ENCODE data around the gene MRPL20.

Gene MRPL20

GRCh38 chr1:1360506-1361169, 46.5 kb downstream of the MRPL20 start:
- H4K12ac ChIP-seq (ENCODE audit: low read depth, low read length) = no peak overlapping the region
- H3K27ac ChIP-seq (ENCODE audit: low read depth, low read length) = peak overlapping the region; percentile 97
- H2BK120ac ChIP-seq (ENCODE audit: insufficient read depth, low read length, poor library complexity) = peak overlapping the region; percentile 69
- H2AK5ac ChIP-seq (ENCODE audit: low read length) = peak overlapping the region; percentile 45
- peaks cover 24% of the 10 kb centered on the region for H3K79me2 ChIP-seq (ENCODE audit: control insufficient read depth, insufficient read depth, low read length, poor library complexity)
- no peaks in the 10 kb centered on the region for H3K9me3 ChIP-seq (ENCODE audit: insufficient read depth, low read depth, low read length)
- H3K27me3 ChIP-seq (ENCODE audit: insufficient read depth, low read length) = no peaks in the 10 kb centered on the region
- peak overlapping the region; percentile 8 for H4K8ac ChIP-seq (ENCODE audit: low read depth, low read length)
- H3K9ac ChIP-seq (ENCODE audit: low read length) = no peak overlapping the region
- peak overlapping the region; percentile 74 for H3K14ac ChIP-seq (ENCODE audit: low read length)
- H3K79me1 ChIP-seq (ENCODE audit: low read length) = peaks cover 46% of the 10 kb centered on the region
- peak overlapping the region; percentile 24 for H2BK5ac ChIP-seq (ENCODE audit: low read depth, low read length, poor library complexity)
- H2AFZ ChIP-seq (ENCODE audit: insufficient read depth, low read length, poor library complexity) = no peak overlapping the region
- peak overlapping the region; percentile 18 for H3K4me3 ChIP-seq (ENCODE audit: low read depth, low read length)
- H4K91ac ChIP-seq (ENCODE audit: low read depth, low read length) = peak overlapping the region; percentile 71
- H3K36me3 ChIP-seq (ENCODE audit: control insufficient read depth in 1 of 2, insufficient read depth in 2 of 2, low read length in 2 of 2) = no peaks in the 10 kb centered on the region
- H3K4me1 ChIP-seq (ENCODE audit: control insufficient read depth in 1 of 2, insufficient read depth in 2 of 2, low read length in 2 of 2) = peaks cover 29 to 34% of the 10 kb centered on the region in 2 experiments
- peak overlapping the region; percentile 24 for H3K18ac ChIP-seq (ENCODE audit: low read length)
- peak overlapping the region; percentile 12 for H3K4me2 ChIP-seq (ENCODE audit: low read length)
- no peak overlapping the region for H3K23ac ChIP-seq (ENCODE audit: low read length)
- peak; percentile 91 to 93 for DNase-seq
- H3K4ac ChIP-seq (ENCODE audit: low read depth, low read length) = peak overlapping the region; percentile 3
- no CpG with 5 or more reads among the region's 20 CpGs for WGBS (ENCODE audit: extremely low coverage, insufficient coverage, insufficient read length)
- H2BK12ac ChIP-seq (ENCODE audit: low read length) = peak overlapping the region; percentile 53

- Histone ChIP-seq H3K4me1 (ENCODE audit: control insufficient read depth in 1 of 2, insufficient read depth in 2 of 2, low read length in 2 of 2) (peaks cover 30 to 37% of the 10 kb centered on the region in 2 experiments), H2AFZ (ENCODE audit: insufficient read depth, low read length, poor library complexity) (peak overlapping the region; percentile 14), H3K9ac (ENCODE audit: low read length) (peak overlapping the region; percentile 30), H2BK5ac (ENCODE audit: low read depth, low read length, poor library complexity) (peak overlapping the region; percentile 84), H3K4me3 (ENCODE audit: low read depth, low read length) (no peak overlapping the region), H2BK120ac (ENCODE audit: insufficient read depth, low read length, poor library complexity) (peak overlapping the region; percentile 99), H3K79me1 (ENCODE audit: low read length) (peaks cover 48% of the 10 kb centered on the region), H2BK12ac (ENCODE audit: low read length) (peak overlapping the region; percentile 95), H3K4ac (ENCODE audit: low read depth, low read length) (peak overlapping the region; percentile 59), H3K27me3 (ENCODE audit: insufficient read depth, low read length) (peaks cover under 1% of the 10 kb centered on the region), H3K27ac (ENCODE audit: low read depth, low read length) (peak overlapping the region; percentile 97), H3K18ac (ENCODE audit: low read length) (peak overlapping the region; percentile 86), H3K9me3 (ENCODE audit: insufficient read depth, low read depth, low read length) (no peaks in the 10 kb centered on the region), H3K23ac (ENCODE audit: low read length) (no peak overlapping the region), H3K79me2 (ENCODE audit: control insufficient read depth, insufficient read depth, low read length, poor library complexity) (peaks cover 24% of the 10 kb centered on the region), H3K36me3 (ENCODE audit: control insufficient read depth in 1 of 2, insufficient read depth in 2 of 2, low read length in 2 of 2) (peaks cover under 1 to 2% of the 10 kb centered on the region in 2 experiments), H4K8ac (ENCODE audit: low read depth, low read length) (peak overlapping the region; percentile 88), H3K14ac (ENCODE audit: low read length) (peak overlapping the region; percentile 94), H4K91ac (ENCODE audit: low read depth, low read length) (peak overlapping the region; percentile 91), H3K4me2 (ENCODE audit: low read length) (peak overlapping the region; percentile 49), H4K12ac (ENCODE audit: low read depth, low read length) (peak overlapping the region; percentile 85), H2AK5ac (ENCODE audit: low read length) (peak overlapping the region; percentile 77)
- no CpG with 5 or more reads among the region's 28 CpGs for WGBS (ENCODE audit: extremely low coverage, insufficient coverage, insufficient read length)
- DNase-seq = peak in 1 of 2 donors; percentile 79
Measured at GRCh38 chr1:1359664-1360468, 47.2 kb downstream of the MRPL20 start.

GRCh38 chr1:1359308-1359663, 47.8 kb downstream of the MRPL20 start:
- no CpG with 5 or more reads among the region's 6 CpGs for WGBS (ENCODE audit: extremely low coverage, insufficient coverage, insufficient read length)
- H3K27me3 ChIP-seq (ENCODE audit: insufficient read depth, low read length) = peaks cover 6% of the 10 kb centered on the region
- peak overlapping the region; percentile 94 for H3K14ac ChIP-seq (ENCODE audit: low read length)
- peaks cover 7 to 8% of the 10 kb centered on the region in 2 experiments for H3K36me3 ChIP-seq (ENCODE audit: control insufficient read depth in 1 of 2, insufficient read depth in 2 of 2, low read length in 2 of 2)
- H4K8ac ChIP-seq (ENCODE audit: low read depth, low read length) = peak overlapping the region; percentile 88
- peak overlapping the region; percentile 49 for H3K4me2 ChIP-seq (ENCODE audit: low read length)
- H3K4ac ChIP-seq (ENCODE audit: low read depth, low read length) = peak overlapping the region; percentile 85
- H3K9me3 ChIP-seq (ENCODE audit: insufficient read depth, low read depth, low read length) = no peaks in the 10 kb centered on the region
- H2AK5ac ChIP-seq (ENCODE audit: low read length) = peak overlapping the region; percentile 85
- H2BK120ac ChIP-seq (ENCODE audit: insufficient read depth, low read length, poor library complexity) = peak overlapping the region; percentile 99
- H4K12ac ChIP-seq (ENCODE audit: low read depth, low read length) = peak overlapping the region; percentile 85
- peak overlapping the region; percentile 14 for H2AFZ ChIP-seq (ENCODE audit: insufficient read depth, low read length, poor library complexity)
- peak overlapping the region; percentile 97 for H3K27ac ChIP-seq (ENCODE audit: low read depth, low read length)
- H3K79me2 ChIP-seq (ENCODE audit: control insufficient read depth, insufficient read depth, low read length, poor library complexity) = peaks cover 24% of the 10 kb centered on the region
- H3K18ac ChIP-seq (ENCODE audit: low read length) = peak overlapping the region; percentile 86
- no peak overlapping the region for H3K23ac ChIP-seq (ENCODE audit: low read length)
- peaks cover 36 to 43% of the 10 kb centered on the region in 2 experiments for H3K4me1 ChIP-seq (ENCODE audit: control insufficient read depth in 1 of 2, insufficient read depth in 2 of 2, low read length in 2 of 2)
- DNase-seq = no peak
- H3K9ac ChIP-seq (ENCODE audit: low read length) = peak overlapping the region; percentile 44
- H2BK12ac ChIP-seq (ENCODE audit: low read length) = peak overlapping the region; percentile 95
- peaks cover 48% of the 10 kb centered on the region for H3K79me1 ChIP-seq (ENCODE audit: low read length)
- H2BK5ac ChIP-seq (ENCODE audit: low read depth, low read length, poor library complexity) = peak overlapping the region; percentile 84
- H4K91ac ChIP-seq (ENCODE audit: low read depth, low read length) = peak overlapping the region; percentile 91
- no peak overlapping the region for H3K4me3 ChIP-seq (ENCODE audit: low read depth, low read length)

GRCh38 chr1:1358433-1359271, 48.4 kb downstream of the MRPL20 start, which contains the start of gene MXRA8:
Gene MXRA8, minus strand, starts transcription at chr1:1358555. Its CDS starts 51 bp downstream, at chr1:1358504.
- Histone ChIP-seq H4K12ac (ENCODE audit: low read depth, low read length) (peak within 1 kb of the TSS; percentile 85), H3K9ac (ENCODE audit: low read length) (peak within 1 kb of the TSS; percentile 69), H3K4ac (ENCODE audit: low read depth, low read length) (peak within 1 kb of the TSS; percentile 93), H4K8ac (ENCODE audit: low read depth, low read length) (peak within 1 kb of the TSS; percentile 88), H3K79me2 (ENCODE audit: control insufficient read depth, insufficient read depth, low read length, poor library complexity) (peaks cover 24% of the 10 kb centered on the region), H3K27ac (ENCODE audit: low read depth, low read length) (peak within 1 kb of the TSS; percentile 97), H2BK120ac (ENCODE audit: insufficient read depth, low read length, poor library complexity) (peak within 1 kb of the TSS; percentile 99), H3K14ac (ENCODE audit: low read length) (peak within 1 kb of the TSS; percentile 94), H3K23ac (ENCODE audit: low read length) (no peak within 1 kb of the TSS), H2BK12ac (ENCODE audit: low read length) (peak within 1 kb of the TSS; percentile 95), H3K18ac (ENCODE audit: low read length) (peak within 1 kb of the TSS; percentile 92), H3K27me3 (ENCODE audit: insufficient read depth, low read length) (peaks cover 9% of the 10 kb centered on the region), H2AFZ (ENCODE audit: insufficient read depth, low read length, poor library complexity) (peak within 1 kb of the TSS; percentile 40), H3K4me1 (ENCODE audit: control insufficient read depth in 1 of 2, insufficient read depth in 2 of 2, low read length in 2 of 2) (peaks cover 38 to 44% of the 10 kb centered on the region in 2 experiments), H3K4me2 (ENCODE audit: low read length) (peak within 1 kb of the TSS; percentile 61), H2BK5ac (ENCODE audit: low read depth, low read length, poor library complexity) (peak within 1 kb of the TSS; percentile 95), H4K91ac (ENCODE audit: low read depth, low read length) (peak within 1 kb of the TSS; percentile 91), H3K4me3 (ENCODE audit: low read depth, low read length) (peak within 1 kb of the TSS; percentile 69), H3K36me3 (ENCODE audit: control insufficient read depth in 1 of 2, insufficient read depth in 2 of 2, low read length in 2 of 2) (peaks cover 13 to 14% of the 10 kb centered on the region in 2 experiments), H2AK5ac (ENCODE audit: low read length) (peak within 1 kb of the TSS; percentile 85), H3K79me1 (ENCODE audit: low read length) (peaks cover 48% of the 10 kb centered on the region), H3K9me3 (ENCODE audit: insufficient read depth, low read depth, low read length) (no peaks in the 10 kb centered on the region)
- DNase-seq = peak in 1 of 2 donors; percentile 62
- WGBS (ENCODE audit: extremely low coverage, insufficient coverage, insufficient read length) = no CpG with 5 or more reads among the region's 29 CpGs

All from trophoblast cell (in vitro differentiated cells and primary cell).